T-cell (primary cell): ENCODE measurements around the gene TBCCD1. TPM values are rescaled to one million over a fixed set of nuclear protein-coding genes. Genes with fewer than 3 reads are reported as not detected.
A peak's percentile ranks its signal among the peaks of the same experiment; 100 is the strongest.

Experiments
- ATAC-seq, 4 experiments: fragments of 200-7000 bp in 3 of 4; fragments of 150-1000 bp in 1 of 4; cut with Tn5 transposase; replicated peaks in 1 of 4; 1 replicate in 3 of 4; 2 replicates in 1 of 4; pipeline ENCODE4 v1.10.0; 2021; ENCODE audit warnings: moderate library complexity in 3 of 4, mild to moderate bottlenecking in 2 of 4, moderate number of reproducible peaks in 1 of 4
- CTCF ChIA-PET, 2 donors: fragments of 300-600 bp; sonication (Branson Sonifier 250); formaldehyde crosslinking; loops; one replicate each; lab custom pipeline; 2022; ENCODE audit warnings: antibody characterized with exemption in 2 of 2; lab: Charles Lee
- POLR2A ChIA-PET, 2 donors: fragments of 300-600 bp; sonication (Branson Sonifier 250); formaldehyde crosslinking; loops; one replicate each; lab custom pipeline; 2022; ENCODE audit warnings: antibody characterized with exemption in 2 of 2; lab: Charles Lee
- DNase-seq, 35 experiments: peaks; one replicate each; pipeline versions ENCODE4 v3.0.0 to v3.0.0-alpha.2; 2013 to 2023
- H3K27ac ChIP-seq: one replicate; pipeline ENCODE4 v1.5.1; 2013; ENCODE audit warnings: low read length
- H3K27me3 ChIP-seq, 2 experiments: replicated peaks in 1 of 2; 1 replicate in 1 of 2; 2 replicates in 1 of 2; pipeline versions ENCODE4 v1.6.1 to v1.7.0; 2013; ENCODE audit warnings: low read length in 1 of 2, mixed read lengths in 1 of 2; ENCODE audit not compliant: control insufficient read depth in 2 of 2, insufficient read depth in 2 of 2; ENCODE audit errors: extremely low read depth in 1 of 2
- H3K36me3 ChIP-seq, 2 donors: 1 replicate in 1 of 2; 2 replicates in 1 of 2; pipeline versions ENCODE4 v1.6.1 to v1.7.0; 2013; ENCODE audit warnings: low read length in 1 of 2; ENCODE audit not compliant: control insufficient read depth in 2 of 2, insufficient read depth in 1 of 2; ENCODE audit errors: extremely low read depth in 1 of 2
- H3K4me1 ChIP-seq, 2 experiments: 1 replicate in 1 of 2; 2 replicates in 1 of 2; pipeline versions ENCODE4 v1.6.1 to v1.7.0; 2013; ENCODE audit warnings: low read length in 2 of 2, mixed read lengths in 1 of 2; ENCODE audit not compliant: insufficient read depth in 2 of 2, control insufficient read depth in 1 of 2; ENCODE audit errors: extremely low read depth in 1 of 2
- H3K4me3 ChIP-seq, 2 donors: 1 replicate in 1 of 2; 2 replicates in 1 of 2; pipeline versions ENCODE4 v1.5.1 to v1.7.0; 2013; ENCODE audit warnings: mild to moderate bottlenecking in 2 of 2, low read length in 1 of 2, moderate library complexity in 1 of 2; ENCODE audit not compliant: control insufficient read depth in 1 of 2; ENCODE audit errors: extremely low read depth in 1 of 2
- H3K9me3 ChIP-seq: 2 replicates; pipeline ENCODE4 v1.7.0; 2013
- H3K27ac Mint-ChIP-seq, 2 donors: one replicate each; pipeline ENCODE4 v1.8.0; 2020 to 2021; ENCODE audit warnings: mild to moderate bottlenecking in 2 of 2, mixed read lengths in 2 of 2
- H3K27me3 Mint-ChIP-seq, 2 donors: one replicate each; pipeline ENCODE4 v1.8.0; 2021 to 2022; ENCODE audit warnings: mixed read lengths in 2 of 2
- H3K36me3 Mint-ChIP-seq: one replicate; pipeline ENCODE4 v1.8.0; 2021; ENCODE audit warnings: mixed read lengths
- H3K4me1 Mint-ChIP-seq, 3 donors: one replicate each; pipeline ENCODE4 v1.8.0; 2020 to 2022; ENCODE audit warnings: mixed read lengths in 3 of 3, mild to moderate bottlenecking in 1 of 3
- H3K4me3 Mint-ChIP-seq, 3 donors: one replicate each; pipeline ENCODE4 v1.8.0; 2020 to 2022; ENCODE audit warnings: mild to moderate bottlenecking in 3 of 3, mixed read lengths in 3 of 3, moderate library complexity in 3 of 3
- H3K9me3 Mint-ChIP-seq, 3 donors: one replicate each; pipeline ENCODE4 v1.8.0; 2020 to 2022; ENCODE audit warnings: mixed read lengths in 3 of 3
- WGBS: methylation state at CpG from one replicate; pipeline ENCODE4 v1.1.5; 2013; ENCODE audit warnings: missing lambda C conversion rate; ENCODE audit not compliant: insufficient coverage; 5-methylcytosine and 5-hydroxymethylcytosine counted together
- total RNA-seq, 35 experiments: library from RNA in 6 of 35; stranded (reverse) in 6 of 35; fragments of 120-200 nt in 1 of 35; gene quantifications; one replicate each; pipeline versions ENCODE4 v1.2.1 to v1.2.4 and lab custom pipeline; 2013 to 2026

TBCCD1 gene
- total RNA-seq, 5 donors from 2014 or later (not counting 1 experiment from before 2014, with no cell fraction given): 16.1 to 17.4 (median 16.5) TPM

- H3K4me1 Mint-ChIP-seq: peaks cover 20 to 22% (median 21%) of the 10 kb centered on the region in 3 donors
- peak within 1 kb of the TSS in 1 of 2 donors; percentile 44 for H3K27ac Mint-ChIP-seq
- Histone ChIP-seq H3K4me3 (no peak within 1 kb of the TSS), H3K27ac (no peak within 1 kb of the TSS), H3K9me3 (no peaks in the 10 kb centered on the region), H3K4me1 (peaks cover 7 to 18% of the 10 kb centered on the region in 2 experiments), H3K27me3 (peaks cover 4 to 15% of the 10 kb centered on the region in 2 experiments), H3K36me3 (no peaks in the 10 kb centered on the region)
- ChIA-PET CTCF (interaction anchor here (0.6 to 3.3 kb wide), 5 partner anchors 11 to 669 kb away, joined by 3 to 21 read pairs (median 4); no protein-coding TSS in a partner anchor), POLR2A (no interaction called here)
- no peak for ATAC-seq
- DNase-seq: no peak
- H3K4me3 Mint-ChIP-seq: no peak within 1 kb of the TSS
- 80% methylated on average over 4 of the region's 7 CpGs for WGBS
- peaks cover 16 to 21% of the 10 kb centered on the region in 2 donors for H3K27me3 Mint-ChIP-seq
- H3K36me3 Mint-ChIP-seq: no peaks in the 10 kb centered on the region
- no peaks in the 10 kb centered on the region for H3K9me3 Mint-ChIP-seq
Observed at GRCh38 chr3:186612721-186613636, 45.8 kb upstream of the TBCCD1 start, which contains the start of gene AHSG. AHSG (plus strand) TSS chr3:186613060; CDS start chr3:186613142, 82 bp downstream.

- ATAC-seq: no peak
- Mint-ChIP-seq H3K9me3 (no peaks in the 10 kb centered on the region), H3K27me3 (peaks cover 16 to 17% of the 10 kb centered on the region in 2 donors), H3K27ac (no peak overlapping the region), H3K4me3 (no peak overlapping the region), H3K36me3 (no peaks in the 10 kb centered on the region), H3K4me1 (peaks cover 16 to 18% (median 16%) of the 10 kb centered on the region in 3 donors)
- peaks cover 4 to 10% of the 10 kb centered on the region in 2 experiments for H3K27me3 ChIP-seq
- ChIA-PET CTCF (interaction anchor here in 1 of 2 donors (1.0 kb wide), 1 partner anchor 49 kb away, joined by 3 read pairs; no protein-coding TSS in a partner anchor), POLR2A (no interaction called here)
- H3K27ac ChIP-seq: no peak overlapping the region
- 59% methylated on average over 4 of the region's 5 CpGs for WGBS
- no peak overlapping the region for H3K4me3 ChIP-seq
- no peak for DNase-seq
- H3K36me3 ChIP-seq: no peaks in the 10 kb centered on the region
- H3K9me3 ChIP-seq: no peaks in the 10 kb centered on the region
- peaks cover 7 to 13% of the 10 kb centered on the region in 2 experiments for H3K4me1 ChIP-seq
Observed at GRCh38 chr3:186612065-186612464, 44.9 kb upstream of the TBCCD1 start.

- H3K4me1 ChIP-seq: peaks cover 2 to 3% of the 10 kb centered on the region in 2 experiments
- no peak overlapping the region for H3K4me3 ChIP-seq
- Mint-ChIP-seq H3K27ac (no peak overlapping the region), H3K4me3 (no peak overlapping the region), H3K9me3 (no peaks in the 10 kb centered on the region), H3K36me3 (no peaks in the 10 kb centered on the region), H3K27me3 (peaks cover 11% of the 10 kb centered on the region in 2 donors), H3K4me1 (peaks cover 1 to 3% (median 2%) of the 10 kb centered on the region in 3 donors)
- WGBS: 90% methylated on average over 2 of the region's 8 CpGs
- peaks cover 0 to 2% of the 10 kb centered on the region in 2 experiments for H3K27me3 ChIP-seq
- no peak for ATAC-seq
- H3K9me3 ChIP-seq: no peaks in the 10 kb centered on the region
- no peak overlapping the region for H3K27ac ChIP-seq
- POLR2A ChIA-PET: no interaction called here
- H3K36me3 ChIP-seq: no peaks in the 10 kb centered on the region
- DNase-seq: no peak
- CTCF ChIA-PET: interaction anchor here (1.1 to 1.6 kb wide), 3 partner anchors 8 to 69 kb away, joined by 3 to 6 read pairs (median 5); no protein-coding TSS in a partner anchor
Observed at GRCh38 chr3:186609247-186609868, 42.2 kb upstream of the TBCCD1 start.

- Histone ChIP-seq H3K9me3 (no peaks in the 10 kb centered on the region), H3K4me3 (no peak overlapping the region), H3K4me1 (no peaks in the 10 kb centered on the region), H3K27me3 (no peaks in the 10 kb centered on the region), H3K27ac (no peak overlapping the region), H3K36me3 (no peaks in the 10 kb centered on the region)
- H3K27me3 Mint-ChIP-seq: peaks cover 9 to 12% of the 10 kb centered on the region in 2 donors
- ATAC-seq (no peak), DNase-seq (no peak)
- WGBS: no CpG with 5 or more reads among the region's 2 CpGs
- no peaks in the 10 kb centered on the region for H3K4me1 Mint-ChIP-seq
- CTCF ChIA-PET: interaction anchor here (1.1 to 1.6 kb wide), 3 partner anchors 8 to 68 kb away, joined by 3 to 6 read pairs (median 5); no protein-coding TSS in a partner anchor
- H3K36me3 Mint-ChIP-seq: no peaks in the 10 kb centered on the region
- no peak overlapping the region for H3K4me3 Mint-ChIP-seq
- POLR2A ChIA-PET: interaction anchor here in 1 of 2 donors (0.6 kb wide), 1 partner anchor 25 kb away, joined by 3 read pairs; no protein-coding TSS in a partner anchor
- no peaks in the 10 kb centered on the region for H3K9me3 Mint-ChIP-seq
- H3K27ac Mint-ChIP-seq: no peak overlapping the region
Observed at GRCh38 chr3:186608624-186609215, 41.6 kb upstream of the TBCCD1 start.

- Histone ChIP-seq H3K4me1 (no peaks in the 10 kb centered on the region), H3K36me3 (no peaks in the 10 kb centered on the region), H3K4me3 (no peak overlapping the region), H3K9me3 (no peaks in the 10 kb centered on the region), H3K27ac (no peak overlapping the region), H3K27me3 (no peaks in the 10 kb centered on the region)
- no peaks in the 10 kb centered on the region for H3K36me3 Mint-ChIP-seq
- ChIA-PET CTCF (no interaction called here), POLR2A (interaction anchor here in 1 of 2 donors (0.5 kb wide), 1 partner anchor 30 kb away, joined by 3 read pairs; no protein-coding TSS in a partner anchor)
- H3K27ac Mint-ChIP-seq: no peak overlapping the region
- no peaks in the 10 kb centered on the region for H3K4me1 Mint-ChIP-seq
- peaks cover 0 to 2% of the 10 kb centered on the region in 2 donors for H3K27me3 Mint-ChIP-seq
- no peaks in the 10 kb centered on the region for H3K9me3 Mint-ChIP-seq
- DNase-seq (no peak), ATAC-seq (no peak)
- no peak overlapping the region for H3K4me3 Mint-ChIP-seq
- 72% methylated on average over 2 of the region's 5 CpGs for WGBS
Observed at GRCh38 chr3:186605561-186606545, 38.7 kb upstream of the TBCCD1 start.
